Measurements from ENCODE around the gene DLGAP1. TPM values are rescaled to one million over a fixed set of nuclear protein-coding genes. Genes with fewer than 3 reads are reported as not detected.

DLGAP1 gene
- total and polyA plus RNA-seq, 2 of the 13 experiments (the other 11 are each of a cell fraction or from before 2014, with no cell fraction given), result 0.01 TPM; not detected in 1

GRCh38 chr18:3454365-3455089, 1000.6 kb downstream of the DLGAP1 start (continued):
- TF ChIP-seq ZNF407 (CRISPR knock-in tag; IDR thresholded peaks at IDR 0.05; ENCODE audit: not compliant biosample characterization), result no peak
- no peak for TF ChIP-seq ZNF615 (CRISPR knock-in tag; IDR thresholded peaks at IDR 0.05; ENCODE audit: borderline replicate concordance)
- no peak for TF ChIP-seq SOX6 (IDR thresholded peaks at IDR 0.05)
- TF ChIP-seq SOX6 (CRISPR knock-in tag; IDR thresholded peaks at IDR 0.05), result no peak

All from HepG2 (cell line).